SU-DHL-6 (cell line): ENCODE results near the gene NT5C3A.

Experiments
- EZH2phosphoT487 ChIP-seq: fragments of 200-600 bp; sonication (generic), shearing (Covaris generic); conservative IDR thresholded peaks from 2 replicates; pipeline ENCODE4 v1.6.1; 2018; ENCODE audit warnings: mild to moderate bottlenecking, antibody characterized with exemption, low read length, moderate library complexity, mixed read lengths
- TF ChIP-seq, protein P1 (sequence below): fragments of 200-600 bp; sonication (generic); IDR thresholded peaks from one replicate; pipeline ENCODE4 v1.5.1; 2017; ENCODE audit warnings: antibody characterized with exemption, mild to moderate bottlenecking, low read length, moderate library complexity; ENCODE audit not compliant: insufficient read depth, poor library complexity, severe bottlenecking

DNA sequence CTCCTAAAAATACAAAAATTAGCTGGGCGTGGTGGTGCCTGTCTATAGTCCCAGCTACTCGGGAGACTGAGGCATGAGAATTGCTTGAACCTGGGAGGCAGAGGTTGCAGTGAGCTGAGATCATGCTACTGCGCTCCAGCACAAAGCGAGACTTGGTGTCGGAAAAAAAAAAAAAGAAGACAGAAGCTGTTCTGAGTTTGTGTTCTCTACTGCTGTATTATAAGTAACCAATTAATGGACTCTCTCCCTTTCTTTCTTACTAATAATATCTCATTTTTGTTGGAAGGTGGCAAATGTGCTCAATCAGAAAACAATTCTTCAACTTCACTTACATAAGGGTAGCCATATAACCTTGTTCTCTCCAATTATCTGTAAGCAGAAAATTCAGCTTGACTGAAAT lies 7.4 kb downstream of the NT5C3A start:
- TF ChIP-seq, protein P1, sequence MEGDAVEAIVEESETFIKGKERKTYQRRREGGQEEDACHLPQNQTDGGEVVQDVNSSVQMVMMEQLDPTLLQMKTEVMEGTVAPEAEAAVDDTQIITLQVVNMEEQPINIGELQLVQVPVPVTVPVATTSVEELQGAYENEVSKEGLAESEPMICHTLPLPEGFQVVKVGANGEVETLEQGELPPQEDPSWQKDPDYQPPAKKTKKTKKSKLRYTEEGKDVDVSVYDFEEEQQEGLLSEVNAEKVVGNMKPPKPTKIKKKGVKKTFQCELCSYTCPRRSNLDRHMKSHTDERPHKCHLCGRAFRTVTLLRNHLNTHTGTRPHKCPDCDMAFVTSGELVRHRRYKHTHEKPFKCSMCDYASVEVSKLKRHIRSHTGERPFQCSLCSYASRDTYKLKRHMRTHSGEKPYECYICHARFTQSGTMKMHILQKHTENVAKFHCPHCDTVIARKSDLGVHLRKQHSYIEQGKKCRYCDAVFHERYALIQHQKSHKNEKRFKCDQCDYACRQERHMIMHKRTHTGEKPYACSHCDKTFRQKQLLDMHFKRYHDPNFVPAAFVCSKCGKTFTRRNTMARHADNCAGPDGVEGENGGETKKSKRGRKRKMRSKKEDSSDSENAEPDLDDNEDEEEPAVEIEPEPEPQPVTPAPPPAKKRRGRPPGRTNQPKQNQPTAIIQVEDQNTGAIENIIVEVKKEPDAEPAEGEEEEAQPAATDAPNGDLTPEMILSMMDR: no peak
- no peak for TF ChIP-seq EZH2phosphoT487
